ENCODE results near the gene USP10. TPM values are rescaled to one million over a fixed set of nuclear protein-coding genes. Genes with fewer than 3 reads are reported as not detected.

Gene USP10
- polyA plus RNA-seq, 3 donors: 38.7 to 115 (median 90.9) TPM

- Histone ChIP-seq H4K20me1 (ENCODE audit: insufficient read depth, low read length) (peaks cover 23% of the 10 kb centered on the region), H3K27ac (ENCODE audit: low read depth in 1 of 2, low read length in 2 of 2) (no peak overlapping the region), H3K4me2 (replicated peaks; ENCODE audit: extremely low read depth, low read length, poor library complexity, severe bottlenecking) (no peak overlapping the region), H3K4me3 (replicated peaks in 1 of 3; ENCODE audit: low read depth in 2 of 3, low read length in 3 of 3) (no peak overlapping the region), H3K4me1 (ENCODE audit: control insufficient read depth in 1 of 2, insufficient read depth in 2 of 2, low read length in 2 of 2) (peaks cover 36 to 43% of the 10 kb centered on the region in 2 donors), H3K9me3 (replicated peaks in 1 of 2; ENCODE audit: control insufficient read depth in 1 of 2, insufficient read depth in 1 of 2, low read length in 2 of 2) (peaks cover 0 to 5% of the 10 kb centered on the region in 2 donors), H3K27me3 (ENCODE audit: control insufficient read depth in 2 of 2, insufficient read depth in 2 of 2, low read length in 2 of 2) (peaks cover 0 to 5% of the 10 kb centered on the region in 2 donors), H3K79me2 (ENCODE audit: insufficient read depth, low read length) (peaks cover 24% of the 10 kb centered on the region), H3K9ac (ENCODE audit: insufficient read depth, low read length, poor library complexity, severe bottlenecking) (no peak overlapping the region), H2AFZ (ENCODE audit: insufficient read depth, low read depth, low read length, poor library complexity, severe bottlenecking) (no peak overlapping the region), H3K36me3 (replicated peaks in 1 of 2; ENCODE audit: control insufficient read depth in 1 of 2, insufficient read depth in 2 of 2, low read length in 2 of 2) (no peaks in the 10 kb centered on the region)
- Mint-ChIP-seq H3K27ac (no peak overlapping the region), H3K36me3 (peaks cover 8 to 11% of the 10 kb centered on the region in 2 donors), H3K27me3 (ENCODE audit: low read depth in 3 of 3) (peaks cover 0 to 16% (median 10%) of the 10 kb centered on the region in 3 donors), H3K9me3 (peaks cover 0 to 7% (median 2%) of the 10 kb centered on the region in 7 donors), H3K4me3 (no peak overlapping the region), H3K4me1 (peaks cover 60% of the 10 kb centered on the region)
- intact Hi-C loops (cut with micrococcal nuclease): no loop called here
- DNase-seq: no peak
- WGBS (ENCODE audit: insufficient coverage): 90% methylated on average over 7 of the region's 10 CpGs
- TF ChIP-seq CTCF (IDR thresholded peaks at IDR 0.05): no peak
These were observed 117.4 kb downstream of the USP10 start for GRCh38 chr16:84817206-84817605.

- peaks cover 28% of the 10 kb centered on the region for H3K79me2 ChIP-seq (ENCODE audit: insufficient read depth, low read length)
- peaks cover 0 to 5% of the 10 kb centered on the region in 2 donors for H3K9me3 ChIP-seq (replicated peaks in 1 of 2; ENCODE audit: control insufficient read depth in 1 of 2, insufficient read depth in 1 of 2, low read length in 2 of 2)
- 88% methylated on average over 2 of the region's 2 CpGs for WGBS (ENCODE audit: insufficient coverage)
- no peak overlapping the region for H3K27ac ChIP-seq (ENCODE audit: low read depth in 1 of 2, low read length in 2 of 2)
- Mint-ChIP-seq H3K4me3 (no peak overlapping the region), H3K27ac (no peak overlapping the region), H3K27me3 (ENCODE audit: low read depth in 3 of 3) (peaks cover 0 to 16% (median 10%) of the 10 kb centered on the region in 3 donors), H3K4me1 (peaks cover 60% of the 10 kb centered on the region), H3K9me3 (peaks cover 0 to 7% (median 2%) of the 10 kb centered on the region in 7 donors), H3K36me3 (peaks cover 12 to 15% of the 10 kb centered on the region in 2 donors)
- H2AFZ ChIP-seq (ENCODE audit: insufficient read depth, low read depth, low read length, poor library complexity, severe bottlenecking): no peak overlapping the region
- H3K9ac ChIP-seq (ENCODE audit: insufficient read depth, low read length, poor library complexity, severe bottlenecking): no peak overlapping the region
- H3K4me3 ChIP-seq (replicated peaks in 1 of 3; ENCODE audit: low read depth in 2 of 3, low read length in 3 of 3): no peak overlapping the region
- peaks cover 36 to 43% of the 10 kb centered on the region in 2 donors for H3K4me1 ChIP-seq (ENCODE audit: control insufficient read depth in 1 of 2, insufficient read depth in 2 of 2, low read length in 2 of 2)
- no peak overlapping the region for H3K4me2 ChIP-seq (replicated peaks; ENCODE audit: extremely low read depth, low read length, poor library complexity, severe bottlenecking)
- intact Hi-C loops (cut with micrococcal nuclease): no loop called here
- H4K20me1 ChIP-seq (ENCODE audit: insufficient read depth, low read length): peaks cover 27% of the 10 kb centered on the region
- DNase-seq: no peak
- no peak for TF ChIP-seq CTCF (IDR thresholded peaks at IDR 0.05)
- no peaks in the 10 kb centered on the region for H3K36me3 ChIP-seq (replicated peaks in 1 of 2; ENCODE audit: control insufficient read depth in 1 of 2, insufficient read depth in 2 of 2, low read length in 2 of 2)
- H3K27me3 ChIP-seq (ENCODE audit: control insufficient read depth in 2 of 2, insufficient read depth in 2 of 2, low read length in 2 of 2): peaks cover 0 to 5% of the 10 kb centered on the region in 2 donors
These were observed 117.8 kb downstream of the USP10 start for GRCh38 chr16:84817613-84818012.
